HG02798 (cell line): ENCODE data around the gene NUTM2A.
"Not testable (repeated sequence)": the region's sequence is repeated elsewhere in the genome, so short reads cannot be mapped to it uniquely, and the experiment has no call there.

Experiments used
- ATAC-seq: cut with Tn5 transposase; IDR thresholded peaks from one replicate; pipeline ENCODE4 v1.9.1; 2021; ENCODE audit warnings: mild to moderate bottlenecking; ENCODE audit not compliant: unreplicated experiment, poor library complexity

NUTM2A gene, protein sequence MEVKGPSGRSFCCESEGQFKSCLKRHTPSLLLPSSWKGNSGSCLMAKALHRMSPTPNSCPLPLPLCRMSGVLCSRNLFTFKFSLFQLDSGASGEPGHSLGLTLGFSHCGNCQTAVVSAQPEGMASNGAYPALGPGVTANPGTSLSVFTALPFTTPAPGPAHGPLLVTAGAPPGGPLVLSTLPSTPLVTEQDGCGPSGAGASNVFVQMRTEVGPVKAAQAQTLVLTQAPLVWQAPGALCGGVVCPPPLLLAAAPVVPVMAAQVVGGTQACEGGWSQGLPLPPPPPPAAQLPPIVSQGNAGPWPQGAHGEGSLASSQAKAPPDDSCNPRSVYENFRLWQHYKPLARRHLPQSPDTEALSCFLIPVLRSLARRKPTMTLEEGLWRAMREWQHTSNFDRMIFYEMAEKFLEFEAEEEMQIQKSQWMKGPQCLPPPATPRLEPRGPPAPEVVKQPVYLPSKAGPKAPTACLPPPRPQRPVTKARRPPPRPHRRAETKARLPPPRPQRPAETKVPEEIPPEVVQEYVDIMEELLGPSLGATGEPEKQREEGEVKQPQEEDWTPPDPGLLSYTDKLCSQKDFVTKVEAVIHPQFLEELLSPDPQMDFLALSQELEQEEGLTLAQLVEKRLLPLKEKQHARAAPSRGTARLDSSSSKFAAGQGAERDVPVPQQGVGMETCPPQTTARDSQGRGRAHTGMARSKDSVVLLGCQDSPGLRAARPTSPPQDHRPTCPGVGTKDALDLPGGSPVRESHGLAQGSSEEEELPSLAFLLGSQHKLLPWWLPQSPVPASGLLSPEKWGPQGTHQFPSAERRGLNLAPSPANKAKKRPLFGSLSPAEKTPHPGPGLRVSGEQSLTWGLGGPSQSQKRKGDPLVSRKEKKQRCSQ

DNA sequence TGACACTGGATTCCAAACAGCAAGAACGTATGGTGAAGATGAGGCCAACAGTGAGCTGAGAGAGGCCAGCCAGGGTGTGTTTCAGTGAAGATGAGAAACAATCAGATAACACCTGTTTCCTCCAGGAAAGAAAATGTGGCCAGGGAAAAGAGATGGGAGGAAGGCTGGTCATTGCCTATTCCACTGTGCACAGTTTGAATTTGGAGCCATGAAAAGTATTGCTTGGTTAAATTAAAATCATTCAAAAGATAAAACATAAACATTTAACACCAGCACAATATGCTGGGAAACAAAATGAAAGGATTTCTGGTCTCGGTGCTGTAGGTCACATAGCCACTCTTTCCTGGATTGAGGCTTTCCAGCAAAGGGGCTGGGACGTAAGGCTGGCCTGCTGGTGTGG, at the start of gene NUTM2A:
Gene NUTM2A, plus strand, starts transcription at position 301 of the 400 bp plus-strand sequence. CDS start 383 bp downstream, outside the sequence.
- ATAC-seq: not testable (repeated sequence)

DNA sequence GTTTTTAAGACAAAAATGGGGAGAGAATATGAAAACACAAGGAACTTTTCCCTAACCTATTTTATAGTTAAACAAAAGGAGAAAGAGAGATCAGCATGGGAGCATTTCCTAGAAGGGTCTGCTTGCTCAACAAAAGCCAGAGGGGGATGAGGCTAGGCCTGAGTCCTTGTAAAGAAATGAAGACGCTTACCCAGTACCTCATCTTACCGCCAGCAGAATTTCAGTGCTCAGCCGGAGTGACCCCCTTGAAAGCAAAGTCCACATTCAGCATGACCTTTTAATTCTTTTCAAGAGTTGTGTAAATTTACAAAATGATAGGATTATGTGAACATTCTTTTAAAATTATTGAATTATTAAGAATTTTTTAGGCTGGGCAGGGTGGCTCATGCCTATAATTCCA, 47.7 kb upstream of the NUTM2A start:
- not testable (repeated sequence) for ATAC-seq

DNA sequence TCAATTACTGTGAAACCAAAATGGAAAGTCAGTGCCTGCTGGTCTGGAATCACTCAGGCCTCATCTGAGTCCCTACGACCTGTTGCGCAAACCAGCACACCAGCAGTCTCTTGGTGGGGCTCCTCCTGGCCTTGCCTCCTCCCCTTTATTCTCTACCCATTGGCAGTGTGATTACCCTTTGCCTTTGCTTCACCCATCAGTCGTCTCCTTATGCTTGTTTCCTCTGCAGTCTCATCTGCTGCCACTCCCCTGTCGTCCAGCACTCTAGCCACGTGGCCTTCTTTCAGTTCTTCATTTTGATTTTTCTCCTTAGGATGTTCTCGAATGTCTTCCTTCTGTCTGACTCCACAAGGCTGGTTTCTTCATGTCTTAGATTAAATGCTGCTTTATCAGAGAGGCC, 40.8 kb upstream of the NUTM2A start:
- ATAC-seq: not testable (repeated sequence)

DNA sequence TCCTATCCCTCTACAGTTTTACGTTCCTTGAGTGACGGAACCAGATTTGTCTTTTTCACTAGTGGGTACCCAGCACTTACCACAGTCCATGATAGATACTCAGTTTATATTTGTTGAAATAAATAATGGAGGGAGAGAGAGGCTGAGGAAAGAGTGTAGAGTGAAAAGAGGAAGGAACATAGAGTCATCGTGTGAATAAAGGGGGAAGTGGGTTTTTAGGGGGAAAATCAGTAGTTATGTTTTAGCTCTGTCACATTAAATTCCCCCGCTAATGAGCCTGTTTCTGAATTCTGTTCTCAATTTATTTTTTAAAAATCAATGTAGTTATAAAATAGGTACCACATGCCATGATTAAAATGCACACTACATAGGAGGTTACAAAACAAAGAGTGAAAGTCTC, 39.2 kb upstream of the NUTM2A start:
- ATAC-seq: not testable (repeated sequence)

DNA sequence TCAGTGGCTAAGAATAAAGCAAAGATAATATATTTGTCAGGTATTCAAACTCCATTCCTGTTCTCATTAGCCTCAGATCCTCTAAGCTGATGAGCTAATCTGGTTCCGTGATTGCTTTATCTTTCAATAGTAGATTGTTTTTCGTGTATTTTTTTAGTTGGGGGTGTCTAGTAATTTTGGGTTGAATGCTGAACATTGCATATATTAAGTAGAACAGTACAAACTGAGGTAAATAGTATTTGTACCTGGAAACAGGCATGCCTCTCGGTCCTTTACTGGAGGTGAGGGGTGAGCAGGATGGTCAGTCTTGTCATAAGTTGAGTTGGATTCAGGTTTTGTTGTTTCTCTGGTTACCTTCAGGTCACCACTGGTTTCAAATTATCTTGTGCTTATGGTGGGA, 37.7 kb upstream of the NUTM2A start:
- ATAC-seq: not testable (repeated sequence)

DNA sequence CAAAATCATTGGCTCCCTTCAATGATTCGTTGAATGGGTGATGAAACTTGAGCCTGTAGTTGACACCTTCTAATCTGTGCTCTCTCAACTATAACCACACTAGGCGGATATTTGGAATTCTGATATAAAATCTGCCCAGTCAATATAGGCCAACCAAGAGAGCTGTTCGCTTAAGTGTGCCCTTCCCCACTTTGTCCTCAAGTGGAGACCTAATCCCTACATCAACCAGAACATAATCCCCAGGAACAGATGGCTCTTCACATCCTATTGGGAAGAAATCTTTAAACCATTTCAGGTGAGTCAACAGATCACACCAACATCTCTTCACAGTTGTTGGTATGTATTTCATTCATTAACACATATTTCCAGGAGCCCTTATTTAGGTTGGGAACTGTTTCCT, 33.4 kb upstream of the NUTM2A start:
- ATAC-seq: not testable (repeated sequence)

DNA sequence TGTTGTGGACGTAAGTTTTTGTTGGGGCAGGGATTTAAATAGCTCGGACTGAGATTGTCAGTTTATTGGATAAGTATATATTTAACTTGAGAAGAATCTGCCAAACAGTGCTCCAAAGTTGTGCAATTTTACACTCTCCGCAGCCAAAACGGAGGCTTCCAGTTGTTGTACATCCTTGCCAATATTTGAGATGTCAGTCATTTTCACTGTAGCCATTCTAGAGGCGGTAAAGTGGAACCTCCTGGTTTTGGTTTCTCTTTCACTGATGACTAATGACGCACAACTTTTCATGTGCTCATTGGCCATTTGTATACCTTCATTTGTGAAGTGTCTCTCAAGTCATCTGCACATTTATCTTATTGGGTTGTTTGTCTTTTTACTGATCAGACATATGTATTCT, 24.3 kb upstream of the NUTM2A start:
- ATAC-seq: peak; percentile 74

DNA sequence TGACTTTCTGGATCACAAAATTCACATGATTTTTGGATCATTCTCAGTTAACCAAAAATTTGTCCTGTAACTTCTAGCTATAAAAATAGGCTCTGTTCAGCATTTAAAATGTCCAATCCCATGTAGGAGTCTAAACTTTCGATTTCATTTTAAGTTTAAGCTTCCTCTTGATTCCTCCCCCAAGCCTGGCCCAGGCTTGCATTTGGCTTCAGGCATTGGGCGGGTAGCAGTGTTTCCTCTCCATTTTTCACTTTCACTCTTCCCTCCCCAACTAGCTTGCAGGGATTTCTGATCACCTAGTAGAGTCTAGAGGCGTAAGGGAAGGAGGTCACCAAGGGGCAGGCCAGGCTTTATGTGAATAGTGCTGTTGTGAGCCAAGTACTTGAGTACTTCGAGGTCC, 20.4 kb upstream of the NUTM2A start:
- ATAC-seq: not testable (repeated sequence)

DNA sequence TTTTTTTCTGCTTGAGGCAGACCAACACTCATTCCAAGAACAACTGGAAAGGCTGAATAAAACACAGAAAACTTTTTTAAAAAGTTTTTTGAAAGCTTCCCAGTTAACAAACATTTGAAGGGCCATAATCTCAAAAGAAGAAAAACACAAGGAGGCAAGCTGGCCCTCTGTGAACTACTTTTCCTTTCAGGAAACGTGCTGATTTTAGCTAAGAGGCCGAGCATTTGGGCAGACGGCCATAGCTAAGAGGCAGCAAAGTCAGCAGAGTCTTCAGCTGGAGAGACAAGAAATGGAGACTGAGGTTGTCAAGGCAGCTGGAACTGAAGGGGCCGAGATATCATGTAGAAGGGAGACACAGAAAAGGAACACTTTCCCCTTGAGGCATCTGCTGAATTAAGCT, 18.3 kb upstream of the NUTM2A start:
- ATAC-seq: not testable (repeated sequence)

DNA sequence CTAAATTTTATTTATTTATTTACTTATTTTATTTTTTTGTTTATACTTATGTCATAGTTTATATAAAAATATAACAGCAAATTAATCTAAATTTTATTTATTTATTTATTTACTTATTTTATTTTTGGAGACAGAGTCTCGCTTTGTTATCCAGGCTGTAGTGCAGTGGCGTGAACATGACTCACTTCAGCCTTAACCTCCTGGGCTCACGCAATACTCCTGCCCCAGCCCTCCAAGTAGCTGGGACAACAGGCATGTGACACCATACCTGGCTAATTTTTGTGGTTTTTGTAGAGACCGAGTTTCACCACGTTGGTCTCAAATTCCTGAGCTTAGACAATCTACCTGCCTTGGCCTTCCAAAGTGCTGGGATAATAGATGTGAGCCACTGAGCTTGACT, 14.9 kb upstream of the NUTM2A start:
- not testable (repeated sequence) for ATAC-seq

DNA sequence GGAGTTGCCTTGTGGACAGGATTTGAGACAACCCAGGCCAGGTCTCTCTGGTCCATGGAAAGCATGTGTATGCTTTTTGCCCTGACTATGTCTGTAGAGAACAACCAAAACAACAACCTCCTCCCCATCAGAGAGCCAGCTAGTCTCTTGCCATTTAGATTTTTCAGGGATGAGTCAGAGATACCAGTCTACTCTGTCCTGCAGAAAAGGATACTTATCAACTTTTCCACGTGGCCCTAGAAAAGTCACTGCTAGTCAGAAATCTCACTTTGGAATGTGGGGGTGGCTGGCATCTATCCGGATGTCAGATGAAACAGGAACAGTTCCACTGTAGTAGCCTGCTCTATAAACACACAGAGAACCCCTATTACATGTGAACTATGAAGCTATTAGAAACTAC, 13.4 kb upstream of the NUTM2A start:
- not testable (repeated sequence) for ATAC-seq

DNA sequence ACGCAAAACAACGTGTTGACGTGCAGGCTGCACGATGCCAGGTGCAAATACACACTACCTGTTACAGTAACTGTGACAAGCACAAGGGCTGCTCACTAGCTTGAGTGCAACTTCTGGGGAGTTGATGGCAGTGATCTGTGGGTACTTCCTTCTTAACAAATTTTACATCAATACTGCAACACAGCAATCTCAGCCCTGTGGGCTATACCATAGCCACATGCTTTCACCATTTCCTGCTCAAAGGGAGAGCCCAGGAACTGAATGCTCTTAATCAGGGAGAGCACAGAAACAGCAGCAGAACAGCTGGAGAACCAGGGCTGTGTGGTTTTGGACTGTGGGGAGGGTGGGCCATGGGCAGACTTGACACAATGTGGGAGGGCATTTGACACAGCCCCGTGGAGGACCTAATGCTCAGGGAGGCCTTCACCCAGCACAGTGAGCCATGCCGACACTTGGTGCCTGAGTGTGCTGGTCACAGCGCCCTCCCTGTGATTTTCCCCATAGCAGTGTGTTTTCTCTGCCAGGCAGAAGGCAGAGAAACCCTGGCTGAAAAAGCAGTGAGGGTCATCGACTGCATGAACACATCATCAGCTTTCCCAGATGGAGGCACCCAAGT, 12.0 kb upstream of the NUTM2A start:
- ATAC-seq: not testable (repeated sequence)

DNA sequence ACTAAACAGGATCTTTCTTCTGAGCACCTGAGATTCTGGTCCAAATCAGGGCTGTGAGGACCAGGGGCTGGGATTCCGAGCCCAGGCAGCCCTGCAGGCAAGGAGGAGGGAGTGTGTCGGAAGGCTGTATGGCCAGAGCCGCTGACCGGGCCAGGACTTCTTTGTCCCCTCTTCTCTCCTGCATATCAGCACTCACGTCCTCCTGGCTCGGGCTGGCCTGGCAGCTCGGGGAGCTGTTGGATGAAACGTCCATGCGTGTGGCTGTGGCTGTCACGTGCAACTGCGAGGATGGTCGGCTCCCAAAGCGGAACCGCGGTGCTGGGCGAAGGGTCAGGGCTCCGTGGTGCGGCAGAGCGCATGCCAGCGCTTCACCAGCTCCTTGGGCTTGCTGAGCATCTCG, 11.4 kb upstream of the NUTM2A start:
- not testable (repeated sequence) for ATAC-seq

DNA sequence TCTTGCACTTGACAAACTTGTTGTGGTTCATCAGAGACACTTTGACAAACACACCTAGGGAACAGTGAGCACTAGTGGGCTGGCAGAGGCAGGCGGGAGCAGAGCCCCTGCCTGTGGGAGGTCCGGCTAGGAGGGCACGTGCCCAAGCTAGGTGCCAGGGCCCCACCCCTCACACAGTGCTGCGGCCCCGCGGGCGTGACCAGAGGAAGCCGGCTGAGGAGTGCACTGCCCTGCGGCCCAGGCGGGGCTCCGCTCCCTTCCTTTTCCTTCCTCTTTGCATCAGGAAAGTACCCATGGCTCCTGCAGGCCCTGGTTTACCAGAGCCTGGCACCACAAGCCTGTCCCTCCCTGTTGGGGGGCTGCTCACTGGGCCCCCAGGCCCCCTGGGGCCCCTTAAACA, 9.1 kb upstream of the NUTM2A start:
- not testable (repeated sequence) for ATAC-seq

DNA sequence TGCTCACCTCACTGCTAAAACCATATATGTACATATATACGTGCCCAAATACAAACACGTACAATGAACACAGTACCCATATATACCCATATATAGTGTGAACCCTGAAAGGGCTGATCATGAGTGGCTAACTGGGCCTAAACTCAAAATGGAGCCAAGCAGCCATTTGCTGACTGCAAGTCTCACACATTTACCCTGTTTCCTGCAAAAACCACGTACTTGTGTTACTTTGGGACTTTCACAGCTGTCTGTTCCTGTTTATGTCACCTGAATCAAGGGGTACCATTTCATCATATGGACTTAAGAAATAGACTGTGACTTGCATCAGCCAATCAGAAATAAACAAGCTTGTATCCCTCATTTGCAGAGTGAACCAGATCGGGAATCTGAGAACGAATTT, 5.9 kb upstream of the NUTM2A start:
- not testable (repeated sequence) for ATAC-seq

DNA sequence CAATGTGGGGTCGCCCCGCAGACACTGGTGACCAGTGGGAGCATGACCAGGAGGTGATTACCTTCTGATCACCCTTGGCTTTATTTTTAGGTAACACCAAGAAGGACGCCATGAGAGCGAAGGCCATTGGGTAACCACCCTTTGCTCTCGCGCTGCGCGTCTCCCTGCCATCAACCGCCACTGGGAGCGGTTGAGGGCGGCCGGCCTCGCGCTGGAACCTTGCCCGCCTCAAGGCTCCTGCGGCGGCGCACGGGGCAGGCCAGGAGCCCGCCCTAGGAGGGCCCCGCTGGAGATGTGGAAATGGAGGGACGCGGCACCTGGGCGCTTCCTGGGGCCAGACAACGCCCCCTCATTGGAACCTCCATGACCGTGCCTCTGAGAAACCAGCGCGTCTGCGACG, 2.5 kb upstream of the NUTM2A start:
- not testable (repeated sequence) for ATAC-seq

DNA sequence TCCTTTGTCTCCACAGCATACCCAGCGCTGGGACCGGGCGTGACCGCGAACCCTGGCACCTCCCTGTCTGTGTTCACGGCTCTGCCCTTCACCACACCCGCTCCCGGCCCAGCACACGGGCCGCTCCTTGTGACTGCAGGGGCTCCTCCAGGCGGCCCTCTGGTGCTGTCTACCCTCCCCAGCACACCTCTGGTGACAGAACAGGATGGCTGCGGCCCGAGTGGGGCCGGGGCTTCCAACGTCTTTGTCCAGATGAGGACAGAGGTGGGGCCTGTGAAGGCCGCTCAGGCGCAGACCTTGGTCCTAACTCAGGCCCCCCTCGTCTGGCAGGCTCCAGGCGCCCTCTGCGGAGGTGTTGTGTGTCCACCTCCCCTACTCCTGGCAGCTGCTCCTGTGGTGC, 3.0 kb downstream of the NUTM2A start:
- not testable (repeated sequence) for ATAC-seq

DNA sequence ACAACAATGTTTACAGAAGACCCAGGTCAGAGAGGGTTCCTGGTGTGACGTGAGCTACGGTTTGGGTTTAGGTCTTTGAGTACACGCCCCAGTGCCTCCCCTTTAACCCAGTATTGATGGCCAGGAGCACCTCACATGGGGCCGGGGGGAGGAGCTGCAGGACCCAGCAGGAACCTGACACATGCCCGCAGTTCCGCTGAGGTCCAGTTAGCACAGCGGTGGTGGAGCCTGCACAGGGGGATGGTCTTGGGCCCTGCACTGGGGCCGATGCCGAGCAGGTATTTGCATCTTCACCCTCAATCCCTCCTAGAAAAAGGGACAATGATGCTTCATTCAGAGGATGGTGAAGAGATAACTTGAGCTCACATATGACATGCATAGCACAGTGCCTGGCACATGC, 4.0 kb downstream of the NUTM2A start:
- ATAC-seq: not testable (repeated sequence)

DNA sequence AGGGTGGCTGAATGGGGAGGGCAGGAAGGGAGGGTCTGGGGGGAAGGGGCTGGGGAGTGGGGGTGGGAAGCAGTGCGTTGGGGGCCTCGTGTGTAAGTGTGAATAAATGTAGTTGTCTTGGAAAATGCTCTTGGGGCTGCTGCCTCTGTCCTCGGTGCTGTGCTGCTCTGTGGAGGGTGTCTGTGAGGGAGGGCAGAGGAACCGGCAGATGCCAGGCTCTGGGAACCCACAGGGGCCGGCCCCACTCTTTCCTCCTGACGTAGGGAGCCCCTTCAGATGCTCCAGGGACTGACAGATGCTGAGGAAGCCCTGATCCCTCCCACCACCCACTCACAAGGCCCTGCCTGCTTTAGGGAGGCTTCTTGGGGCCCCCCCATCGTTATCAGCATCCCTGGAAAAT, 9.6 kb downstream of the NUTM2A start:
- not testable (repeated sequence) for ATAC-seq

DNA sequence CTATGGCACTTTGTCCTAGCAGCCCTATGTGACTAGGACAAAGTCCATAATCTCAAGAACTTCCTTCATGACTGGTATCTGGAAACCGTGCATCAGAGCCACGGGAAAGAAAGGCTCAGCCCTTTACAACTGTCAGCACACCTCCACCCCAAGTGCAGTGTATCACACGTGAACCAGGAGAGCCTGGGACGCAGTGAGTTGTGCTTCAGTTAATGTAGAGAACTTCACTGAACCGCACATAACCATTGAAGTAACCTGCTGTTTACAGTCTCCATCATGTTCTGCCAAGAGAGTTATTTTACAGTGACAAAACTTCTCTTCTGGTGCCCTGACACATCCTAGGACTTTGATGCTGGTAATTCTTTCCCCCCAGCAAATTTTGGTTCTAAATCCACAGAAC, 12.0 kb downstream of the NUTM2A start:
- not testable (repeated sequence) for ATAC-seq

DNA sequence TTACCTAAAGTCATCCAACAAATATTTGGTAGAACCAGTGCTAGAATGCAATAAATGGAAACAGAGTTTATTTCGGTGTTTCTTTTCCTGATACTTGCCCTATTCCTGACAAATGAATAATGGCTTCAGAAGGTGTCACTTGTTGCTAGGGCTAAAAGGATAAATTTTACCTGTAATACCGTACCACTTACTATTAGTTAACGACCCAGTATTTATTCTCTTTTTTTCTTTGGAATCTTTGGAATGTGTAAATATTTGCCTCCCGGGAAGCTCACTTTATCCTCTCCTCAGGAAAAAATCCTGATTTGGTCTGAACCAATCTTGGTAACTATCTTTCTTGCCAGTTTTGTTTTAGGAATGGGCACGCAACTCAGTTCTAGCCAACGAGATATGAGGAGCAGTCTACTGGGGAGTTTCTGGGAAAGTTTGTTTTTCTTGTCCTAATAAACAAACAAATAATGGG, 14.1 kb downstream of the NUTM2A start:
- not testable (repeated sequence) for ATAC-seq
